ENCODE data around the gene ACSS1. TPM values are rescaled to one million over a fixed set of nuclear protein-coding genes. Genes with fewer than 3 reads are reported as not detected.

The ACSS1 gene
- total RNA-seq, 1 experiment from 2014 or later, result 4.9 TPM

GRCh38 chr20:24968278-24968800, 89.6 kb downstream of the ACSS1 start:
- no peak overlapping the region for H3K4me3 ChIP-seq
- H3K9me3 ChIP-seq (replicated peaks), result no peaks in the 10 kb centered on the region
- DNase-seq (ENCODE audit: low read depth in 1 of 2, low spot score in 2 of 2), result peak in 1 of 2 experiments; percentile 30
- no peak overlapping the region for H3K27ac ChIP-seq
- H3K4me1 ChIP-seq (replicated peaks), result no peaks in the 10 kb centered on the region
- peaks cover 65% of the 10 kb centered on the region for H3K36me3 ChIP-seq
- no peaks in the 10 kb centered on the region for H3K27me3 ChIP-seq (replicated peaks)

- Histone ChIP-seq H3K4me3 (no peak overlapping the region), H3K4me1 (replicated peaks) (no peaks in the 10 kb centered on the region), H3K36me3 (peaks cover 64% of the 10 kb centered on the region), H3K9me3 (replicated peaks) (no peaks in the 10 kb centered on the region), H3K27ac (no peak overlapping the region), H3K27me3 (replicated peaks) (no peaks in the 10 kb centered on the region)
- peak in 1 of 2 experiments; percentile 28 for DNase-seq (ENCODE audit: low read depth in 1 of 2, low spot score in 2 of 2)
Measured at GRCh38 chr20:24966317-24967012, 91.5 kb downstream of the ACSS1 start.

- no peak overlapping the region for H3K27ac ChIP-seq
- no peaks in the 10 kb centered on the region for H3K9me3 ChIP-seq (replicated peaks)
- no peaks in the 10 kb centered on the region for H3K27me3 ChIP-seq (replicated peaks)
- peaks cover 64% of the 10 kb centered on the region for H3K36me3 ChIP-seq
- no peak overlapping the region for H3K4me3 ChIP-seq
- no peaks in the 10 kb centered on the region for H3K4me1 ChIP-seq (replicated peaks)
- DNase-seq (ENCODE audit: low read depth in 1 of 2, low spot score in 2 of 2), result peak in 1 of 2 experiments; percentile 30
Measured at GRCh38 chr20:24965065-24965919, 92.6 kb downstream of the ACSS1 start.

GRCh38 chr20:24964506-24964840, 93.5 kb downstream of the ACSS1 start:
- no peaks in the 10 kb centered on the region for H3K4me1 ChIP-seq (replicated peaks)
- H3K4me3 ChIP-seq, result no peak overlapping the region
- peak in 1 of 2 experiments; percentile 20 for DNase-seq (ENCODE audit: low read depth in 1 of 2, low spot score in 2 of 2)
- no peaks in the 10 kb centered on the region for H3K27me3 ChIP-seq (replicated peaks)
- H3K27ac ChIP-seq, result no peak overlapping the region
- no peaks in the 10 kb centered on the region for H3K9me3 ChIP-seq (replicated peaks)
- peaks cover 56% of the 10 kb centered on the region for H3K36me3 ChIP-seq

- no peaks in the 10 kb centered on the region for H3K9me3 ChIP-seq (replicated peaks)
- H3K4me3 ChIP-seq, result no peak overlapping the region
- H3K36me3 ChIP-seq, result peaks cover 50% of the 10 kb centered on the region
- DNase-seq (ENCODE audit: low read depth in 1 of 2, low spot score in 2 of 2), result peak in 1 of 2 experiments; percentile 41
- H3K27me3 ChIP-seq (replicated peaks), result no peaks in the 10 kb centered on the region
- no peaks in the 10 kb centered on the region for H3K4me1 ChIP-seq (replicated peaks)
- no peak overlapping the region for H3K27ac ChIP-seq
Measured at GRCh38 chr20:24963672-24964505, 94.0 kb downstream of the ACSS1 start.

GRCh38 chr20:24962510-24962909, 95.4 kb downstream of the ACSS1 start:
- DNase-seq (ENCODE audit: low read depth in 1 of 2, low spot score in 2 of 2), result no peak
- Histone ChIP-seq H3K4me1 (replicated peaks) (no peaks in the 10 kb centered on the region), H3K4me3 (no peak overlapping the region), H3K36me3 (peaks cover 40% of the 10 kb centered on the region), H3K27ac (no peak overlapping the region), H3K27me3 (replicated peaks) (no peaks in the 10 kb centered on the region), H3K9me3 (replicated peaks) (no peaks in the 10 kb centered on the region)

GRCh38 chr20:24962182-24962492, 95.8 kb downstream of the ACSS1 start:
- H3K4me1 ChIP-seq (replicated peaks), result no peaks in the 10 kb centered on the region
- peaks cover 37% of the 10 kb centered on the region for H3K36me3 ChIP-seq
- no peak overlapping the region for H3K4me3 ChIP-seq
- peak in 1 of 2 experiments; percentile 20 for DNase-seq (ENCODE audit: low read depth in 1 of 2, low spot score in 2 of 2)
- H3K27me3 ChIP-seq (replicated peaks), result no peaks in the 10 kb centered on the region
- H3K27ac ChIP-seq, result no peak overlapping the region
- H3K9me3 ChIP-seq (replicated peaks), result no peaks in the 10 kb centered on the region

GRCh38 chr20:24961384-24962181, 96.4 kb downstream of the ACSS1 start:
- peak in 1 of 2 experiments; percentile 30 for DNase-seq (ENCODE audit: low read depth in 1 of 2, low spot score in 2 of 2)
- H3K36me3 ChIP-seq, result peaks cover 34% of the 10 kb centered on the region
- no peaks in the 10 kb centered on the region for H3K27me3 ChIP-seq (replicated peaks)
- no peaks in the 10 kb centered on the region for H3K9me3 ChIP-seq (replicated peaks)
- no peak overlapping the region for H3K4me3 ChIP-seq
- no peak overlapping the region for H3K27ac ChIP-seq
- H3K4me1 ChIP-seq (replicated peaks), result no peaks in the 10 kb centered on the region

- Histone ChIP-seq H3K36me3 (peaks cover 30% of the 10 kb centered on the region), H3K4me3 (no peak overlapping the region), H3K9me3 (replicated peaks) (no peaks in the 10 kb centered on the region), H3K27me3 (replicated peaks) (no peaks in the 10 kb centered on the region), H3K27ac (no peak overlapping the region), H3K4me1 (replicated peaks) (no peaks in the 10 kb centered on the region)
- DNase-seq (ENCODE audit: low read depth in 1 of 2, low spot score in 2 of 2), result no peak
Measured at GRCh38 chr20:24960861-24961260, 97.1 kb downstream of the ACSS1 start.

GRCh38 chr20:24960302-24960801, 97.6 kb downstream of the ACSS1 start:
- Histone ChIP-seq H3K4me3 (no peak overlapping the region), H3K36me3 (peaks cover 24% of the 10 kb centered on the region), H3K27me3 (replicated peaks) (no peaks in the 10 kb centered on the region), H3K27ac (no peak overlapping the region), H3K9me3 (replicated peaks) (no peaks in the 10 kb centered on the region), H3K4me1 (replicated peaks) (no peaks in the 10 kb centered on the region)
- peak in 1 of 2 experiments; percentile 32 for DNase-seq (ENCODE audit: low read depth in 1 of 2, low spot score in 2 of 2)

GRCh38 chr20:24959591-24960301, 98.2 kb downstream of the ACSS1 start:
- no peaks in the 10 kb centered on the region for H3K27me3 ChIP-seq (replicated peaks)
- no peaks in the 10 kb centered on the region for H3K4me1 ChIP-seq (replicated peaks)
- no peak overlapping the region for H3K27ac ChIP-seq
- DNase-seq (ENCODE audit: low read depth in 1 of 2, low spot score in 2 of 2), result peak in 1 of 2 experiments; percentile 30
- H3K4me3 ChIP-seq, result no peak overlapping the region
- no peaks in the 10 kb centered on the region for H3K9me3 ChIP-seq (replicated peaks)
- peaks cover 21% of the 10 kb centered on the region for H3K36me3 ChIP-seq

All from SJSA1 (cell line).